Daoy (cell line): ENCODE results near the gene EBF3. TPM values are rescaled to one million over a fixed set of nuclear protein-coding genes. Genes with fewer than 3 reads are reported as not detected.

Source experiments
- DNase-seq: peaks from one replicate; pipeline ENCODE4 v3.0.0-alpha.2; 2015; ENCODE audit warnings: low read depth
- total RNA-seq: library from RNA; depleted of rRNA; stranded (reverse); fragments of >200 nt; shearing (Covaris generic); gene quantifications from 2 replicates; pipeline ENCODE4 v1.2.3, GENCODE V29; 2014

EBF3 gene
- total RNA-seq, 1 experiment from 2014 or later: 3.4 TPM

DNA sequence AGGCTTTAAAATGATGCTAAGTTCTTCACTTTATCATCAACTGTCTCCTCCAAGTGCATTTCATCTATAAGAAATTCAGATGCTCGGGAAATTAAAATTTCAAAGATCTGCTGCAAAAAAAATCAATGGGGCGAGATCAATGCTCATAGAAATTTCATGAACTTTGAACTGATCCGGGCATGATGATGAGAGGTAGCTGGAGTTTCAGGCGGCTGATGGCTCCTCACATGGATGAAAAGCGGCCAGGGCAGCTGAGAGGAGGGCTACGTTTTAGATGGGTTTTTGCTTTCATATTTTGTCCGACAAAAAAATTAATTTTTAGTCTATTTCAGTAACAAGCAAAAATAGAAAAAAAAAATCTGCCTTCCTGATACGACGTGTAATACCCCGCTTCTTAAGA lies 109.9 kb downstream of the EBF3 start:
- no peak for DNase-seq

GRCh38 chr10:129853562-129853903 lies 110.5 kb downstream of the EBF3 start:
- DNase-seq: no peak

DNA sequence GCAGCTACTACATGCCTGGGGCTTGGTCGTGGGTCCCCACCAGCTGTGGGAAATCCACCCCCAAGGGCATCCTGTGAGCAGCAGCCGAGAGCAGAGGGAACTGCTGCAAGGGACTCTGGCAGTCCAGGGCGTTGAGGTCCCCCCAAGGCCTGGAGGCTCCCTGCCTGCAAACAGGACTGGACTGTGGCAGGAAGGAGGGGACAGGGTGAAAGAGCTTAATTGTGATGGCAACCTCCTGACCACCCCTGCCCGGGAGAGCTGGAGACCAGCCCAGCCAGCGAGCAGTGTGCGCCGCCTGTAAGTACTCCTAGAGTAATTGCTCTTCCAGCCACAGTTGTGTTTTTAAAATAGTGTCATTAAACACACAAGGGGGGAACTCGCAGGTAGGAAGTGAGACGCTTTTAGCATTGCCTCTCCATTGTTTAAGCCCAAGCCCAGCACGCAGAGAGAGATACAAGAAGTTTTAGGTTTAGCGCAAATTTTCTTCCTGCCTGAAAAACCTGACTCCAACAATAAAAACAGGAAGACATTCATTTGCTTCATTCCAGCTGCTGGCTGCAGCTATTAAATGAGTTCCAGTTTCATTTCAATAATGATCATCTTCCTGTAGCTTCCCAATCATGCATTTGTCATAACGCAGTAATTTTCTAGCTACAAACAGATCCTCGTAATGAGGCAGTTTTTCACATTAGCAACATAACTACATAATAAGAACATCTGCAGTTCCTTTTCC lies 111.1 kb downstream of the EBF3 start:
- no peak for DNase-seq

GRCh38 chr10:129851941-129852640 lies 112.0 kb downstream of the EBF3 start:
- DNase-seq: peak; percentile 73

DNA sequence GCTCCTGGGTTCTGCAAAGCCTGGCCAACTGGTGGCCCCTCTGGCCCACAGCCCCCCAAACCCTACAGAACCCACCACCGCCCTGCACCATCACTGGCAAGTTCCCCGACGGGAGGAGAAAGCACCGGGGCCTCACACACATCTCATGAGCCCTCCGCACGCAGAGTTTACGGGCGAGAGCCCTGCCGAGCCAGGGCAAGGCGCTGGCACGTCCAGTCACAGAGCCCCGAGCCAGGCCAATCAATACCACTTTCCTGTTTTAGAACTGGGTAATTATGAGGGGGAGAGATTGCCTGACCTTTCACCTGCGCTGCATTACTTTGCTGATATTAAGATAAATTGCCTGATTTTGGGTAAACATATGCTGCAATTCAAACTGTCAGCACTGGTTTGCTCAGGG lies 113.3 kb downstream of the EBF3 start:
- DNase-seq: no peak

GRCh38 chr10:129850316-129850715 lies 113.8 kb downstream of the EBF3 start:
- DNase-seq: no peak

- no peak for DNase-seq
These were observed 114.2 kb downstream of the EBF3 start for GRCh38 chr10:129849853-129850252.

GRCh38 chr10:129849452-129849750 lies 114.7 kb downstream of the EBF3 start:
- no peak for DNase-seq

DNA sequence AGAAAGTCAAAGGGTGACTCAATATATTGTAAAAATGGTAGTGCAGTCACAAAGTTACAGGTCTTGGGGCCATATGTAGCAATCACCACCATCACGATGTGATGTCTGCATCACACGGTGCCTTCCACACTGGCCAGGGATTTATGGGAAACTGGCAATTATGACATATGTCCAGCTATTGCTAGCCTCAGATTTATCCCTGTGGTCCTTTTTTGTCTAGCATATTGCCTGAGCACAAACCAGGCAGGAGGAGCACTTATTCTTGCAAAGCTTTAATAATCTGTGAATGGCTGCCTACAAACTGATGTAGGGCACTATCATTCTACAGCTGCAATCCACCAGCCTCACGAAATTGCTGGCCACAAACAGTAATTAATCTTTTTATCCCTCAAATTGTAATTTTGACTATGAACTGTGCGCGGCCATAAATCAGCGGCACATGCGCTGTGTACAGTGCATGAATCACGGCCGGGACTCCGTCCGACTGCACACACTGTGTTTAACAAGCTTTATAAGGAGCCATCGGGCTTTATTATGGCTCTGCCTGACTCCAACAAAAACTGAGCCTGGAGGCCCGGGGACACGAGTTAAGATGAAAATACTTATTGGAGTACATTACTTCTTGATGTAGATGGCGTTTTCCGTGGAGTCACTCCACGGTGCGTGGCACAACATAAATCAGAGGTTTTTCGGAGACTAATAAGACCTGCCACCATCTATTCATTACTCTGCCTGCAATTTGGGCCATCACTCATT lies 115.2 kb downstream of the EBF3 start:
- DNase-seq: no peak

- no peak for DNase-seq
These were observed 116.2 kb downstream of the EBF3 start for GRCh38 chr10:129847741-129848483.

DNA sequence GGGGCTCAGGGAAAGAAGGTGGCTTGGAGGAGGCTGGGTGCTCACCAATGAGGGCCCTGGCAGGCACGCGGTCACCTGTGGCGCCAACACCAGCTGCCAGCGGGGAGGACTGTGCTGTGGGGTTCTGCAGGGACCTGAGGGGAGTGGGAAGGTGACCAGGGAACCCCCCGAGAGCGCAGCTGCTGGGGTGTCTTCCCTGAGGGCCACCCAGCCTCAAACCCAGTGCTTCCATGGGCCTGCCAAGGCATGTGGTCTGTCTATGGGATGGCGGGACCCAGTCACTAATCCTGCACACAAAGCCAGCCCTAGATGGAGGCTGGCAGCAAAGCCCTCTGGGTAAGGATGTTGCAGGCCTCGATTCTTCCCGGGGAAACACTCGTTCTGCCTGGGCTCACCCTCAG lies 117.1 kb downstream of the EBF3 start:
- DNase-seq: no peak

GRCh38 chr10:129845111-129845753 lies 118.8 kb downstream of the EBF3 start:
- no peak for DNase-seq

DNA sequence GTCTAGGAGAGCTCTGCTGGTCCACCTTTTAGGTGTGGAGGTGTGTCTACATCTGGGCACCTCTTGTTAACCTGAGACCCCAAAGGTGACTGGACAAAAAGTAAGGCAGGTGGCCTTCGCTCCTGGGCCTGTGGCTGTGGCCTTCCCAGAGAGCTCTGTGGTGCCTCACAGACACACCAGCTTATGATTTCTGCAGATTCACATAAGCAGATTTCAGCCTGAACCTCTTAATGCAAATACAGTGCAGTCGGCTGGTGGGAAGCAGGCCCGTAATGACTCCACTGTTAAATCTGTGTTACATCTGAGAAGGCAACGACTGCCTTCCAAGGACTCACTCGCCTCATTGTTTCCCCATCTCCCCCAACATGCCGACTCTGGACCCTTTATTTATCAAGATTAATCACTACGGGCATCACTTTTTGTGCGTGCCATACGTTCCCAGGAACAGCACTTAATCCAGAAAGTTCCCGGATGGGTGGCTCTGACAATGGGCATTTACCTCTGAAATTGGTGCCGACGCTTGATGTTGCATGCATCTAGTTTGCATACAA lies 119.8 kb downstream of the EBF3 start:
- no peak for DNase-seq

- no peak for DNase-seq
These were observed 120.4 kb downstream of the EBF3 start for GRCh38 chr10:129843702-129844101.

DNA sequence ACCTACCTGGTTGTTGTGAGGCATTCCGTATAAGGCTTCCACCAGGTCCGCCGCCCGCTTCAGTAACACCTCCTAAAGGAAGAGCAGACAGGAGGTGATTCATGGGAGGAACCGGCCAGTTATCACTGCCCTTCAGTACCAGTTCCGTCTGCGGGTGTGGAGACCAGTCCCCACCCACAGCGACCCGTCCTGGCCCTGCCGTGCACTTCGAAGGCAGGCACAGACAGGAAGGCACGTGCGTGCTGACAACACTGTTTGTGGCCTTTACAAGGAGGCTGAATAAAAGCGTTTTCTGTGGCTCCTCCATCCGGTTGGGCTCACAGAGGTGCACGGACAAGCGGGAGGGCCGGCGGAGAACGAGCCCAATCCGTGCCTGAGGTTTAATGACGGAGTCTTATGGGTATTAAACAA lies 120.9 kb downstream of the EBF3 start:
- no peak for DNase-seq

GRCh38 chr10:129842031-129842430 lies 122.0 kb downstream of the EBF3 start:
- DNase-seq: no peak

DNA sequence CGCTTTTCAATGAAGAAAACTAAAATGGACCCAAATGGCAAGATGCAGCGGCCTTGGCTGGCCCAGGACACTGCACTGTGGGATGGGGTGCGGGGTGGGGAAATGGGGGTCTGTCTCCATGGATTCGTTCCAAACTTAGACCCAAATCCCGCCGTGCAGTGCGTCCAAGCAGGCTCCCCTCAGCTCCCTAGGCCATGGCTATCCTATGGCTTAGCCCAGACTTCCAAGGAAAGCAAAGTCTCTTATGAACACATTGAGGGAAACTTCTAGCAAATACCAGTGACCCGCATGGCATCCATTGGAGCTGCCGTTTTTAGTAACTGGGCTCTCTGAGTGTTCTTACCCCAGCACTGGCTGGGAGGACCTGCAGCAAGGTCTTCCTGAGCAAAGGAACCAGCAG lies 122.5 kb downstream of the EBF3 start:
- DNase-seq: no peak

GRCh38 chr10:129841071-129841470 lies 123.0 kb downstream of the EBF3 start:
- no peak for DNase-seq

- DNase-seq: no peak
These were observed 123.9 kb downstream of the EBF3 start for GRCh38 chr10:129840196-129840590.

GRCh38 chr10:129839285-129840195 lies 124.5 kb downstream of the EBF3 start:
- no peak for DNase-seq
